HepG2 (cell line): Measurements from ENCODE around the gene TUBA4A. TPM values are rescaled to one million over a fixed set of nuclear protein-coding genes. Genes with fewer than 3 reads are reported as not detected.

ENCODE experiments used
- CREB1 ChIP-seq, 2 experiments: fragments of 450-650 bp in 1 of 2; IDR thresholded peaks; 2 replicates each; pipeline ENCODE4 v1.6.1; 2016 to 2017; ENCODE audit warnings: control low read depth in 1 of 2, mild to moderate bottlenecking in 1 of 2, missing compliant biosample characterization in 1 of 2, missing genetic modification characterization in 1 of 2
- GABPB1 ChIP-seq: IDR thresholded peaks from 2 replicates; pipeline ENCODE4 v1.6.1; 2016; ENCODE audit warnings: mild to moderate bottlenecking, missing genetic modification reagents, moderate library complexity, missing compliant biosample characterization
- GZF1 ChIP-seq: sonication (generic); formaldehyde crosslinking; IDR thresholded peaks from 2 replicates; pipeline ENCODE4 v1.5.1; 2020; ENCODE audit warnings: mild to moderate bottlenecking, missing genetic modification reagents
- ISL2 ChIP-seq: sonication (generic); formaldehyde crosslinking; IDR thresholded peaks from 2 replicates; pipeline ENCODE4 v1.5.0; 2020; ENCODE audit warnings: missing genetic modification reagents
- KLF12 ChIP-seq: sonication (generic); formaldehyde crosslinking; IDR thresholded peaks from 2 replicates; pipeline ENCODE4 v1.4.0; 2020; ENCODE audit warnings: missing genetic modification reagents, borderline replicate concordance
- KLF13 ChIP-seq: sonication (generic); formaldehyde crosslinking; IDR thresholded peaks from 2 replicates; pipeline ENCODE4 v1.4.0; 2020; ENCODE audit warnings: mild to moderate bottlenecking, missing genetic modification reagents
- MAZ ChIP-seq, 2 experiments: sonication (generic) in 1 of 2; formaldehyde crosslinking in 1 of 2; IDR thresholded peaks; 2 replicates each; pipeline versions ENCODE4 v1.5.0 to v1.6.1; 2012 to 2020; ENCODE audit warnings: low read depth in 2 of 2, mild to moderate bottlenecking in 2 of 2, borderline replicate concordance in 1 of 2, improper control_type of control experiment in 1 of 2, low read length in 1 of 2, missing genetic modification reagents in 1 of 2, moderate library complexity in 1 of 2
- NFKBIZ ChIP-seq: IDR thresholded peaks from 2 replicates; pipeline ENCODE4 v1.6.1; 2018; ENCODE audit warnings: missing genetic modification reagents, missing compliant biosample characterization
- POGZ ChIP-seq: sonication (generic); formaldehyde crosslinking; IDR thresholded peaks from 2 replicates; pipeline ENCODE4 v1.4.0; 2020; ENCODE audit warnings: mild to moderate bottlenecking, missing genetic modification reagents
- REL ChIP-seq: sonication (generic); formaldehyde crosslinking; conservative IDR thresholded peaks from 2 replicates; pipeline ENCODE4 v1.8.0; 2022; ENCODE audit warnings: mild to moderate bottlenecking, missing genetic modification reagents, moderate library complexity
- SNAI1 ChIP-seq: sonication (generic); formaldehyde crosslinking; IDR thresholded peaks from 2 replicates; pipeline ENCODE4 v1.5.0; 2020; ENCODE audit warnings: mild to moderate bottlenecking, missing genetic modification reagents, borderline replicate concordance
- TBL1XR1 ChIP-seq: fragments of 150-350 bp; IDR thresholded peaks from 2 replicates; pipeline ENCODE4 v1.6.1; 2014; ENCODE audit warnings: borderline replicate concordance, low read length; ENCODE audit not compliant: partially characterized antibody
- THYN1 ChIP-seq: sonication (generic); formaldehyde crosslinking; IDR thresholded peaks from 2 replicates; pipeline ENCODE4 v1.8.1; 2023; ENCODE audit warnings: low read depth, mild to moderate bottlenecking, moderate library complexity, missing genetic modification reagents, borderline replicate concordance
- TP53 ChIP-seq: sonication (generic); formaldehyde crosslinking; conservative IDR thresholded peaks from 2 replicates; pipeline ENCODE4 v1.4.0; 2020; ENCODE audit warnings: missing genetic modification reagents
- ZBTB38 ChIP-seq: sonication (generic); formaldehyde crosslinking; IDR thresholded peaks from 2 replicates; pipeline ENCODE4 v1.5.1; 2020; ENCODE audit warnings: mild to moderate bottlenecking, missing genetic modification reagents
- ZNF451 ChIP-seq: sonication (generic); formaldehyde crosslinking; IDR thresholded peaks from 2 replicates; pipeline ENCODE4 v1.5.0; 2020; ENCODE audit warnings: mild to moderate bottlenecking, missing genetic modification reagents
- polyA plus RNA-seq, 8 experiments: library from polyadenylated mRNA; depleted of rRNA in 3 of 8; stranded (reverse) in 7 of 8; unstranded in 1 of 8; fragments of >200 nt; fragmentation: Illumina TruSeq in 4 of 8; extraction: Trizol in 4 of 8; gene quantifications; 2 replicates each; pipeline versions ENCODE4 v1.2.1 to v1.2.3, GENCODE V29; 2011 to 2016; ENCODE audit warnings: low read depth in 4 of 8, missing spikeins in 1 of 8, mixed read lengths in 1 of 8; ENCODE audit not compliant: insufficient read depth in 1 of 8
- total RNA-seq, 5 experiments: library from RNA; depleted of rRNA; stranded (reverse); fragments of >200 nt; fragmentation: Illumina TruSeq; extraction: Trizol; gene quantifications; 2 replicates each; pipeline ENCODE4 v1.2.3, GENCODE V29; 2016; ENCODE audit warnings: low read depth in 1 of 5
- TF ChIP-seq, protein P1 (sequence below): sonication (generic); formaldehyde crosslinking; IDR thresholded peaks from 2 replicates; pipeline ENCODE4 v1.9.0; 2022; ENCODE audit warnings: low read depth, missing genetic modification reagents
- TF ChIP-seq, protein P2 (sequence below), 2 experiments: fragments of 450-650 bp in 1 of 2; sonication (generic) in 1 of 2; formaldehyde crosslinking in 1 of 2; IDR thresholded peaks; 2 replicates each; pipeline versions ENCODE4 v1.6.1 to v1.8.0; 2016 to 2022; ENCODE audit warnings: antibody characterized with exemption in 1 of 2, mild to moderate bottlenecking in 1 of 2, missing genetic modification reagents in 1 of 2

The TUBA4A gene
- total and polyA plus RNA-seq, 2 of the 13 experiments (the other 11 are each of a cell fraction or from before 2014, with no cell fraction given): 1.3 to 12.7 TPM

DNA sequence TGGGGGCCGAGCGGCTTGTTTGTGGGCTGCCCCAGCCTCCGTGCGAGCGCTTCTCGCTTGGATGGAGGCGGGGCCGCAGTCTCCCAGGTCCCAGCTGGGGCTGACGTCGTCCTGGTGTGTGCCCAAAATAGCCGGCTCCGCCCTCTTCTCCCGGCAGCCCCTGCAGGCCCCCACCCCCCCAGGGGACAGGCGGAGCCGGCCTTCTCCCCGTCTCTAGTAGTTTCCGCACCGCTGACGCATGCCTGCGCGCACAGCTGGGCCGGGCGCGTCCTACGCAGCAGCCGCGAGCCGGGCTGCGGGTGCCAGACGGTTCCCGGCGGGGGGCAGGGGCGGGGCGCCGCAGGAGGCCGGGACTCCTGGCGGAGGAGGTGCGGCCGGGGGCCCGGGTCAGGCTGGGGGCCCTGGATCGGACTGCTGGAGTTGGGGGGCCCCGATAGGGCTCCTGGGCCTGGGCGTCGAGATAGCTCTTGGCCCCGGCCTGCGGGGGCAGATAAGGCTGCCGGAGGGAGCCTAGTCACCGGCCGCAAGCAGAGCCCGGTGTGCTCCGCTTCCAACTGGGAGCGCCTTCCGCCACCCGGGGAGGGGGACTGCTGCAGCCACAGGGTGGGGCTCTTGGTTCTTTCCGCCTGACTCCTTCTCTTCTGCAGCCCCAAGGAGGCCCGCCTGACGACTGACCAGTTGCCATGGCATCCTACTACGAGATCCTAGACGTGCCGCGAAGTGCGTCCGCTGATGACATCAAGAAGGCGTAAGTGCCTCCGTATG is 25.6 kb upstream of the TUBA4A start, which contains the start of gene DNAJB2 (continued):
- TF ChIP-seq, protein P1, sequence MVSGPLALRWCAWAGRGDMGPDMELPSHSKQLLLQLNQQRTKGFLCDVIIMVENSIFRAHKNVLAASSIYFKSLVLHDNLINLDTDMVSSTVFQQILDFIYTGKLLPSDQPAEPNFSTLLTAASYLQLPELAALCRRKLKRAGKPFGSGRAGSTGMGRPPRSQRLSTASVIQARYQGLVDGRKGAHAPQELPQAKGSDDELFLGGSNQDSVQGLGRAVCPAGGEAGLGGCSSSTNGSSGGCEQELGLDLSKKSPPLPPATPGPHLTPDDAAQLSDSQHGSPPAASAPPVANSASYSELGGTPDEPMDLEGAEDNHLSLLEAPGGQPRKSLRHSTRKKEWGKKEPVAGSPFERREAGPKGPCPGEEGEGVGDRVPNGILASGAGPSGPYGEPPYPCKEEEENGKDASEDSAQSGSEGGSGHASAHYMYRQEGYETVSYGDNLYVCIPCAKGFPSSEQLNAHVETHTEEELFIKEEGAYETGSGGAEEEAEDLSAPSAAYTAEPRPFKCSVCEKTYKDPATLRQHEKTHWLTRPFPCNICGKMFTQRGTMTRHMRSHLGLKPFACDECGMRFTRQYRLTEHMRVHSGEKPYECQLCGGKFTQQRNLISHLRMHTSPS: no peak
- peak; percentile 86 for TF ChIP-seq NFKBIZ (CRISPR knock-in tag)
- TF ChIP-seq REL (CRISPR knock-in tag): peak; percentile 89; the same call in 1 of the 2 replicates
- TF ChIP-seq SNAI1: no peak
- TF ChIP-seq CREB1 (IDR thresholded peaks at IDR 0.05): peak; percentile 80
- peak; percentile 60; the same call in 1 of the 2 replicates for TF ChIP-seq CREB1 (CRISPR knock-in tag; IDR thresholded peaks at IDR 0.05)
- TF ChIP-seq, protein P2, sequence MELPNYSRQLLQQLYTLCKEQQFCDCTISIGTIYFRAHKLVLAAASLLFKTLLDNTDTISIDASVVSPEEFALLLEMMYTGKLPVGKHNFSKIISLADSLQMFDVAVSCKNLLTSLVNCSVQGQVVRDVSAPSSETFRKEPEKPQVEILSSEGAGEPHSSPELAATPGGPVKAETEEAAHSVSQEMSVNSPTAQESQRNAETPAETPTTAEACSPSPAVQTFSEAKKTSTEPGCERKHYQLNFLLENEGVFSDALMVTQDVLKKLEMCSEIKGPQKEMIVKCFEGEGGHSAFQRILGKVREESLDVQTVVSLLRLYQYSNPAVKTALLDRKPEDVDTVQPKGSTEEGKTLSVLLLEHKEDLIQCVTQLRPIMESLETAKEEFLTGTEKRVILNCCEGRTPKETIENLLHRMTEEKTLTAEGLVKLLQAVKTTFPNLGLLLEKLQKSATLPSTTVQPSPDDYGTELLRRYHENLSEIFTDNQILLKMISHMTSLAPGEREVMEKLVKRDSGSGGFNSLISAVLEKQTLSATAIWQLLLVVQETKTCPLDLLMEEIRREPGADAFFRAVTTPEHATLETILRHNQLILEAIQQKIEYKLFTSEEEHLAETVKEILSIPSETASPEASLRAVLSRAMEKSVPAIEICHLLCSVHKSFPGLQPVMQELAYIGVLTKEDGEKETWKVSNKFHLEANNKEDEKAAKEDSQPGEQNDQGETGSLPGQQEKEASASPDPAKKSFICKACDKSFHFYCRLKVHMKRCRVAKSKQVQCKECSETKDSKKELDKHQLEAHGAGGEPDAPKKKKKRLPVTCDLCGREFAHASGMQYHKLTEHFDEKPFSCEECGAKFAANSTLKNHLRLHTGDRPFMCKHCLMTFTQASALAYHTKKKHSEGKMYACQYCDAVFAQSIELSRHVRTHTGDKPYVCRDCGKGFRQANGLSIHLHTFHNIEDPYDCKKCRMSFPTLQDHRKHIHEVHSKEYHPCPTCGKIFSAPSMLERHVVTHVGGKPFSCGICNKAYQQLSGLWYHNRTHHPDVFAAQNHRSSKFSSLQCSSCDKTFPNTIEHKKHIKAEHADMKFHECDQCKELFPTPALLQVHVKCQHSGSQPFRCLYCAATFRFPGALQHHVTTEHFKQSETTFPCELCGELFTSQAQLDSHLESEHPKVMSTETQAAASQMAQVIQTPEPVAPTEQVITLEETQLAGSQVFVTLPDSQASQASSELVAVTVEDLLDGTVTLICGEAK (IDR thresholded peaks at IDR 0.05): no peak
- TF ChIP-seq, protein P2 (CRISPR knock-in tag; IDR thresholded peaks at IDR 0.05): peak; percentile 62; the same call in 1 of the 2 replicates
- peak; percentile 58 for TF ChIP-seq POGZ (CRISPR knock-in tag)
- TF ChIP-seq KLF13 (CRISPR knock-in tag): no peak
- peak; percentile 71; the same call in 1 of the 2 replicates for TF ChIP-seq ZNF451 (CRISPR knock-in tag)
- TF ChIP-seq TBL1XR1: peak; percentile 31
- no peak for TF ChIP-seq GZF1 (CRISPR knock-in tag)
- TF ChIP-seq GABPB1 (CRISPR knock-in tag): peak; percentile 85
- no peak for TF ChIP-seq KLF12
- peak; percentile 86 for TF ChIP-seq ZBTB38
- no peak for TF ChIP-seq TP53 (CRISPR knock-in tag)
- peak; percentile 77; the same call in 1 of the 2 replicates for TF ChIP-seq ISL2 (CRISPR knock-in tag)
- peak; percentile 98 for TF ChIP-seq MAZ (IDR thresholded peaks at IDR 0.05; ENCODE audit: borderline replicate concordance, low read depth, low read length)
- peak; percentile 99 for TF ChIP-seq MAZ (CRISPR knock-in tag; IDR thresholded peaks at IDR 0.05; ENCODE audit: low read depth)
- no peak for TF ChIP-seq THYN1 (CRISPR knock-in tag)
